ENCODE measurements around the gene SPON2. TPM values are rescaled to one million over a fixed set of nuclear protein-coding genes. Genes with fewer than 3 reads are reported as not detected.
A peak's percentile ranks its signal among the peaks of the same experiment; 100 is the strongest.

Gene SPON2
- total RNA-seq, 4 donors from 2014 or later: 2.4 to 14.1 (median 6.6) TPM

DNA sequence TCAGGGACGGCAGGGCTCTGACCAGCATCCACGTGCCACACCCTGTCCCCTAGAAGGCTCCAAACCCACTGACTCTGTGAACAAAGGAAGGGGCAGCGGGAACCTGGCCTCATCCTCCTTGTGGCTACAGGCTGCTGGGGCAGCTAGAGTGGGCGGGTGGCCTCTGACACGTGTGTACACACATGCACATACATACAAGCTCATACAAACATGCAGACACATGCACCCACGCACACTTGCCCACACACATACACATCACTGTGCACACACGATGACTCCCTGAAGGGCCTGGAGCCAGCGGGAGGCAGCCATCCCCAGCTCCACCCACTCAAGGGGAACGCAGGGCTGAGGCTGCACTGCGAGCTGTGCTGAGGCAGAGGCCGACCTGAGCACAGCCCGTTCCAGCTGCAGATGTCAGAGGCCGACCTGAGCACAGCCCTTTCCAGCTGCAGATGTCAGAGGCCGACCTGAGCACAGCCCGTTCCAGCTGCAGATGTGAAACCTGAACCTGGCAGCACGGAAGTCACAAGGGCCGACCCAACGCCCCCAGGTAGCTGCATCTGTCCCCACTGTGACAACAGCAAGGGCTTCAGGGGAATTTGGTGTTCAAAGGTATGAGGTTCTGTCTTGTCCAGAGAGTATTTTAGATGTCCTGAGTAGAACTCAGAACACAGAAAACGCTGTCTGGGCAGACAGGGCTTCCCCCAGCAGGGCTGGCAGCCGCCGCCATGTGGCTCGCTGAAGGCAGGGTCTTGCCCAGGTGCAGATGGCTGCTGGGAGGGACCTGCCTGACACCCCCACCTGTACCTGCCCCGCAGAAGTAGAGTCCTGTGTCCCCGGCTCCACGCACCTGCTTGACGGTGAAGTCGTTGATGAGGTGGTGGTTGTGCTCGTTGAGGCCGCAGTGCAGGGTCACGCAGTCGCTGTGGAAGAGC is 43.0 kb upstream of the SPON2 start:
- H3K4me3 ChIP-seq (replicated peaks in 1 of 3): no peak overlapping the region
- no peak for TF ChIP-seq POLR2A (IDR thresholded peaks at IDR 0.05)
- TF ChIP-seq, protein P1, sequence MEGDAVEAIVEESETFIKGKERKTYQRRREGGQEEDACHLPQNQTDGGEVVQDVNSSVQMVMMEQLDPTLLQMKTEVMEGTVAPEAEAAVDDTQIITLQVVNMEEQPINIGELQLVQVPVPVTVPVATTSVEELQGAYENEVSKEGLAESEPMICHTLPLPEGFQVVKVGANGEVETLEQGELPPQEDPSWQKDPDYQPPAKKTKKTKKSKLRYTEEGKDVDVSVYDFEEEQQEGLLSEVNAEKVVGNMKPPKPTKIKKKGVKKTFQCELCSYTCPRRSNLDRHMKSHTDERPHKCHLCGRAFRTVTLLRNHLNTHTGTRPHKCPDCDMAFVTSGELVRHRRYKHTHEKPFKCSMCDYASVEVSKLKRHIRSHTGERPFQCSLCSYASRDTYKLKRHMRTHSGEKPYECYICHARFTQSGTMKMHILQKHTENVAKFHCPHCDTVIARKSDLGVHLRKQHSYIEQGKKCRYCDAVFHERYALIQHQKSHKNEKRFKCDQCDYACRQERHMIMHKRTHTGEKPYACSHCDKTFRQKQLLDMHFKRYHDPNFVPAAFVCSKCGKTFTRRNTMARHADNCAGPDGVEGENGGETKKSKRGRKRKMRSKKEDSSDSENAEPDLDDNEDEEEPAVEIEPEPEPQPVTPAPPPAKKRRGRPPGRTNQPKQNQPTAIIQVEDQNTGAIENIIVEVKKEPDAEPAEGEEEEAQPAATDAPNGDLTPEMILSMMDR (IDR thresholded peaks at IDR 0.05): no peak
- H3K9me3 ChIP-seq: no peaks in the 10 kb centered on the region
- H3K4me1 ChIP-seq: peaks cover 38 to 39% of the 10 kb centered on the region in 2 donors
- DNase-seq: no peak
- WGBS, 2 donors: 89 to 91% methylated on average over 27 to 29 of the region's 31 CpGs
- no peaks in the 10 kb centered on the region for H3K27me3 ChIP-seq
- H3K36me3 ChIP-seq: peaks cover 30 to 37% of the 10 kb centered on the region in 2 donors
- intact Hi-C loops (cut with DNase I): no loop called here
- H3K27ac ChIP-seq: no peak overlapping the region

DNA sequence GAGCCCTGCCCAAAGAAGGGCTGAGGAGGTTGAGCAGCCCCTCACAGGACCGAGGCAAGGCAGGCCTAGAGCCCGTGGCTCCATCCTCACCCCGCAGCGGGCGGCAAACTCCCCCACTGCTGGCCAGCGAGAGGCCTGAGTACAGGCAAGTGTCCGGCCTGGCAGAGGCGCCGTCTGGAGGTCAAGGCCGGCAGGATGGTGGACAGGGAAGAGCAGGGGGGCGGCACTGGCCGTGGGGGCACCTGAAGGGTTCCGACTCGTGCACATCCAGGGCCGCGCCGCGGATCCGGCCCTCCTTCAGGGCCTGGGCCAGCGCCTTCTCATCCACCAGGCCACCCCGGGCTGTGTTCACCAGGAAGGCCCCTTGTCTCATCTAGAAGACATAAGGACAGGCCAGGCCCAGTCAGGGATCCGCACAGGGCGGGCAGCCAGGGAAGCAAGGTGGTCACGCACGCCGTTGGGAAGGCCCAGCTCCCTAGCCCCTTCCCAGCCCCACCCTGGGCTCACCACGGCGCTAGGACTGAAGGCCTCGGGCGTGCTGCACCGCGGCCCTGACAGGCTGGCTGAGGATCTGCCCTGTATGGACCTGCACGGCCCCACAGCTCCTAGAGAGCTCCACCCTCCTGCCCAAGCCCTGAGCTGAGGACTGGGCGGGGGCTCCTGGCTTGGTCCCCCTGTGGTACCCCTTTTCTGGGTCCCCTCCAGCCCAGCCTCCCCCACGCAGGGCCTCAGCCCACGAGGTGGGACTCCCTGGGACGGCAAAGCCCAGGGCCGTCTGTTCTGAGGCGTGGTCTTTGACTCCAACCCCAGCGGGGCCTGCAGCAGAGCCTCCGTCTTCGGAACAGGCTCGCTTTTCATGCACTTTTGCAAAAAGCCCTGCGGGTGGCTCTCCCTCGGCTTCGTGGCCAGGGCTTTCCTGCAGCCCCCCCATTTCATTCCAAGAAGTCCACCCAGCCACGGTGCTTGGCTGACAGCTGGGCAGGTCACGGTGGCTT is 42.0 kb upstream of the SPON2 start:
- no peak for DNase-seq
- Histone ChIP-seq H3K4me1 (peaks cover 42 to 49% of the 10 kb centered on the region in 2 donors), H3K9me3 (no peaks in the 10 kb centered on the region), H3K36me3 (peaks cover 30 to 37% of the 10 kb centered on the region in 2 donors), H3K27ac (peak overlapping the region in 1 of 3 donors; percentile 68), H3K27me3 (no peaks in the 10 kb centered on the region), H3K4me3 (replicated peaks in 1 of 3) (no peak overlapping the region)
- TF ChIP-seq, protein P1 (IDR thresholded peaks at IDR 0.05): no peak
- no peak for TF ChIP-seq POLR2A (IDR thresholded peaks at IDR 0.05)
- intact Hi-C loops (cut with DNase I): no loop called here
- WGBS, 2 donors: 93 to 94% methylated on average over 29 to 42 of the region's 48 CpGs

DNA sequence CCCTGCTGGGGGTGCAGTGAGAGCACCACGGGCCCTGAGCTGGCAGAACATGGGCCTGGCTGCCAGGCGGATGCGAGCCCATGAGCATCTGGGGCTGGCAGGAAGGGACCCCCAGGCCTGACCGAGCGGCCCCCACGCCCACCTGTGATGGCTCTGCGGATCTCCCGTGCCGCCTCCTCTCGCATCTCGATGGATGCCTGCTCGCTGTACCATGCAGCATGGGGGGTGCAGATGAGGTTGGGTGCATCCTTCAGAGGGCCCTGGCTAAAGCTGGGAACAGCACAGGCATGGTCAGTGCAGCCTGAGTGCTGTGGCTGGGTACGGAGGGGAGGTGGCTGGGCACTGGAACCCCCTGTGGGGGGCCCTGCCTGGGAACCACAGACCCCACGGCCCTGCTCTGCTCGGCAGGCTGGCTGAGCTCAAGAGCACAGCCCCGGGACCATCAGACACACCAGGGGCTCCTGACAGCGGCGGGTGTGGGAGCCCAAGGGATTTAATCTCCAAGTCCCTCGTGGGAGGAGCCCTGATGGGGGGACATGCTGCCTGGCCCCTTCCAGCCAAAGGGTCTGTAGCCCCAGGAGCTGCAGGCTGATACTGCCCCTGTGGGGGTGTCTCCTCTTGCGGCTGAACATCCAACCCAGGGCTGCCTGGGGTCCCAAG is 41.1 kb upstream of the SPON2 start:
- TF ChIP-seq POLR2A (IDR thresholded peaks at IDR 0.05): no peak
- TF ChIP-seq, protein P1 (IDR thresholded peaks at IDR 0.05): no peak
- intact Hi-C loops (cut with DNase I): no loop called here
- 100% methylated on average over 1 to 2 of the region's 20 CpGs for WGBS, 2 donors
- no peak for DNase-seq
- H3K27me3 ChIP-seq: no peaks in the 10 kb centered on the region
- peaks cover 30 to 37% of the 10 kb centered on the region in 2 donors for H3K36me3 ChIP-seq
- no peak overlapping the region for H3K4me3 ChIP-seq (replicated peaks in 1 of 3)
- peak overlapping the region in 1 of 3 donors; percentile 68 for H3K27ac ChIP-seq
- H3K4me1 ChIP-seq: peaks cover 43 to 58% of the 10 kb centered on the region in 2 donors
- H3K9me3 ChIP-seq: no peaks in the 10 kb centered on the region

DNA sequence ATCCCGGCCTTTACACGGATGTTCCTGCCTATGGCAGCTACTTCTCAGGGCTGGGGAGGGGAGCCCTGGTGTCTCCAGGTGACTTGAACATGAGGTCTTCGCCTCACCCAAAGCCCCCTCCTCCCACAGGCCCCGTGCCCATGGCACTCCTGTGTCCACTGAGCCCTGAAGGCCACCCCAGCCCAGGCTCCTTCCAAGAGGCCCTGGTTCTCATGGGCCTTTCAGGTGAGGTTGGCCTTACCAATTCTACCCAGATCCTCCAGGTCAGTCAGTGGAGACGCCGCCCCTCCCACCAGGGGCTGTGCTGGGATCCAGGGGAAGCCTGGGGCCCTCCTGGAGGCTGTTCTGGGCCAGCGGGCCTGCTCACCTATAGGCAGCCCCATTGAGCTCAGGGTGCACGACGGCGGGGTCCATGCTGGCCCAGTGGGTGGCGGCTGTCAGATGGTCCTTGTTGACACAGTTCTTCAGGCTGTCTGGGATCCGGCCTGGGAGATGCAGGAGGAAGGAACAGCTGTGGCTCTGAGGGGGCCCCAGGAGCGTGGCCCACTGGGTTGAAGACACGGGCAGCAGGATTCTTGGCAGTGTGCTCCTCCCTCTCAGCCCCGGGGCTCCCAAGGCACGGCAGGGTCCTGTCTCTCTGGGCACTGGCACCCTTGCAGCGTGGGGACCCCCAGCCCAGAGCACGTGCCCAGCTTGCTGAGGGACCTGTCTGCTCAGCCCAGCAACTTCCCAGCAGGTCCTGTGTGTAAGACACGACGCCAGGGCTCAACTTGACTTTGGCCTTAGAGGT is 40.4 kb upstream of the SPON2 start:
- Histone ChIP-seq H3K27ac (peak overlapping the region in 2 of 3 donors; percentile 25 to 68), H3K4me3 (replicated peaks in 1 of 3) (no peak overlapping the region), H3K27me3 (no peaks in the 10 kb centered on the region), H3K36me3 (peaks cover 30 to 37% of the 10 kb centered on the region in 2 donors), H3K4me1 (peaks cover 51 to 65% of the 10 kb centered on the region in 2 donors), H3K9me3 (no peaks in the 10 kb centered on the region)
- TF ChIP-seq POLR2A (IDR thresholded peaks at IDR 0.05): no peak
- TF ChIP-seq, protein P1 (IDR thresholded peaks at IDR 0.05): no peak
- DNase-seq: peak; percentile 32 to 34
- WGBS, 2 donors: 64 to 79% methylated on average over 8 to 13 of the region's 20 CpGs
- intact Hi-C loops (cut with DNase I): no loop called here

Measured in thyroid gland (tissue), 4 donors.